ENCODE results near the gene NGEF.
"Not testable (repeated sequence)": the region's sequence is repeated elsewhere in the genome, so short reads cannot be mapped to it uniquely, and the experiment has no call there.

DNA sequence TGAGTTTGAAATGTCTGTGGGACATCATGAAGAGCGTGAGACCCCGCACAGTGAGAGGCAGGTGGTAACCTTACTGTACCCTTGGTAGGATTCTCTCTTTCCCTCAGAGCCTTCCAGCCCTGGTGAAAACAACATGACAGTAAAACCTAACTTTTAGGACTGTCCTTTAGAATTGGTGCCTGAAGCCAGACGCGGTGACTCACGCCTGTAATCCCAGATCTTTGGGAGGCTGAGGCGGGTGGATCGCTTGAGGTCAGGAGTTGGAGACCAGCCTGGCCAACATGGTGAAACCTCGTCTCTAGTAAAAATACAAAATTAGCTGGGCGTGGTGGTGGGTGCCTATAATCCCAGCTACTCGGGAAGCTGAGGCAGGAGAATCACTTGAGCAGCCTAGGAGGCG is 161.0 kb downstream of the NGEF start:
- not testable (repeated sequence) for TF ChIP-seq POLR2A (IDR thresholded peaks at IDR 0.05; ENCODE audit: low read length); GATA1 (IDR thresholded peaks at IDR 0.05; ENCODE audit: low read depth, low read length)

All from erythroblast (primary cell).